Parathyroid adenoma (tissue), 2 donors: Measurements from ENCODE around the gene SURF4.

Experiments used
- H2AFZ ChIP-seq: fragments of 300-600 bp; sonication (generic); one replicate; pipeline ENCODE4 v1.7.0; 2017; ENCODE audit warnings: antibody characterized with exemption, mild to moderate bottlenecking
- H3K27ac ChIP-seq: fragments of 300-600 bp; sonication (generic); one replicate; pipeline ENCODE4 v1.7.0; 2017
- H3K27me3 ChIP-seq: fragments of 300-600 bp; sonication (generic); one replicate; pipeline ENCODE4 v1.7.0; 2017; ENCODE audit warnings: low read length; ENCODE audit not compliant: control insufficient read depth, insufficient read depth
- H3K36me3 ChIP-seq: fragments of 300-600 bp; sonication (generic); one replicate; pipeline ENCODE4 v1.7.0; 2017; ENCODE audit warnings: low read length; ENCODE audit not compliant: control insufficient read depth, insufficient read depth
- H3K4me1 ChIP-seq: fragments of 300-600 bp; sonication (generic); one replicate; pipeline ENCODE4 v1.7.0; 2017; ENCODE audit warnings: control low read depth
- H3K4me2 ChIP-seq: fragments of 300-600 bp; sonication (generic); one replicate; pipeline ENCODE4 v1.7.0; 2017; ENCODE audit warnings: low read length
- H3K4me3 ChIP-seq: fragments of 300-600 bp; sonication (generic); one replicate; pipeline ENCODE4 v1.7.0; 2017; ENCODE audit warnings: low read depth, low read length
- H3K79me2 ChIP-seq: fragments of 300-600 bp; sonication (generic); one replicate; pipeline ENCODE4 v1.7.0; 2017; ENCODE audit warnings: control low read depth
- H3K9ac ChIP-seq: fragments of 300-600 bp; sonication (generic); one replicate; pipeline ENCODE4 v1.7.0; 2017; ENCODE audit warnings: mild to moderate bottlenecking
- H3K9me3 ChIP-seq: fragments of 300-600 bp; sonication (generic); one replicate; pipeline ENCODE4 v1.7.0; 2017; ENCODE audit warnings: low read length; ENCODE audit not compliant: control insufficient read depth
- CTCF ChIP-seq: fragments of 300-600 bp; sonication (generic); IDR thresholded peaks from one replicate; pipeline ENCODE4 v1.7.0; 2017; ENCODE audit warnings: antibody characterized with exemption, mild to moderate bottlenecking
- donor health status: primary hyperparathyroidism.

The SURF4 gene

GRCh38 chr9:133359399-133360175, 16.3 kb downstream of the SURF4 start:
- no peak overlapping the region for H3K4me2 ChIP-seq
- no peaks in the 10 kb centered on the region for H3K27me3 ChIP-seq
- H3K9me3 ChIP-seq: no peaks in the 10 kb centered on the region
- peak; percentile 16 for TF ChIP-seq CTCF
- H3K4me1 ChIP-seq: peaks cover 3% of the 10 kb centered on the region
- H3K4me3 ChIP-seq: no peak overlapping the region
- no peak overlapping the region for H3K27ac ChIP-seq
- no peaks in the 10 kb centered on the region for H3K36me3 ChIP-seq
- H3K79me2 ChIP-seq: no peaks in the 10 kb centered on the region
- no peak overlapping the region for H2AFZ ChIP-seq
- no peak overlapping the region for H3K9ac ChIP-seq

DNA sequence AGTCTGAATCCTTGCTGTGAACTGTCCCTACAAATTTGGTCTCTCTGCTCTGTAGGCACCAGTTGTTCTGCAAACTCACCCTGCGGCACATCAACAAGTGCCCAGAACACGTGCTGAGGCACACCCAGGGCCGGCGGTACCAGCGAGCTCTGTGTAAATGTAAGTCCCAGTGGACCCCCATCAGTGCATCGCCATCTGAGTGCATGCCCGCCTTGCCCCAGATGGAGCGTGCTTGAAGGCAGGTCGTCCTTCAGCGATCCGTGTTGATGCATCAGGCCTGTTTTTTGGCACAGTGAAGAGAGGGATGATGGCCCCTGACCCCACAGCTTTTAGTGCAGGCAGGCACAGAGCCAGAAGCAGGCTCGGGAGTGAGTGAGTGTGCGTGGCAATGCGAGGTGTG, 18.2 kb downstream of the SURF4 start:
- H3K79me2 ChIP-seq: no peaks in the 10 kb centered on the region
- no peak overlapping the region for H3K4me2 ChIP-seq
- no peaks in the 10 kb centered on the region for H3K27me3 ChIP-seq
- H3K4me3 ChIP-seq: no peak overlapping the region
- no peaks in the 10 kb centered on the region for H3K9me3 ChIP-seq
- H3K9ac ChIP-seq: no peak overlapping the region
- no peak overlapping the region for H2AFZ ChIP-seq
- TF ChIP-seq CTCF: no peak
- H3K36me3 ChIP-seq: no peaks in the 10 kb centered on the region
- peaks cover 3% of the 10 kb centered on the region for H3K4me1 ChIP-seq
- H3K27ac ChIP-seq: no peak overlapping the region

DNA sequence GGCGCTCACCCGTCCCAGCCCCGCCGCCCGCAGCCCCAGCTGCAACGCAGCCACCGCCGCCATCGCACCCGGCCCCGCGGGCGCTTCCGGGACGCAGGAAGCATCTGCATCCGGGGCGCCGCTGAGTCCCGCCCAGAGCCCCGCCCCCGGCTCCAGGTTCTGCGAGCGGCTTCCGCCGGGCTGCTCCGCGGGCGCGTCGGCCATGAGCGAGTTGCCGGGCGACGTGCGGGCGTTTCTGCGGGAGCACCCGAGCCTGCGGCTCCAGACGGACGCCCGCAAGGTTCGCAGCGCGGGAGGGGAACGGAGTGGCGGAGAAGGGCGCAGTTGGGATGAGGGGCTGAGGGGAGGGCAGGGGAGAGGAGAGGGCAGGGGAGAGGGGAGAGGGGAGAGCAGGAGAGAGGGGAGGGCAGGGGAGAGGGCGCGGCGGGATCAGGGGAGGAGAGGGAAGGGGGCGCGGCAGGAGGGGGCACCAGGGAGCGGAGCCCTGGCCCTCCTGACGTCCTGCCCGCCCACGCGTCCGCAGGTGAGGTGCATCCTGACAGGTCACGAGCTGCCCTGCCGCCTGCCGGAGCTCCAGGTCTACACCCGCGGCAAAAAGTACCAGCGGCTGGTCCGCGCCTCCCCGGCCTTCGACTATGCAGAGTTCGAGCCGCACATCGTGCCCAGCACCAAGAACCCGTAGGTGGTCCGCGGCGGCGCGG, 19.3 kb downstream of the SURF4 start, which contains the start of the genes SURF1 and SURF2:
Gene SURF1 (minus strand): TSS at position 97 of the 701 bp plus-strand sequence. CDS start 34 bp downstream, at position 63.
Gene SURF2 (plus strand): TSS at position 160 of the 701 bp plus-strand sequence. CDS start 43 bp downstream, at position 203.
- Histone ChIP-seq H3K79me2 (no peaks in the 10 kb centered on the region), H3K9ac (no peak within 1 kb of the TSS), H3K27me3 (no peaks in the 10 kb centered on the region), H3K4me3 (peak within 1 kb of the TSS; percentile 74), H2AFZ (peak within 1 kb of the TSS; percentile 79), H3K9me3 (no peaks in the 10 kb centered on the region), H3K4me2 (peak within 1 kb of the TSS; percentile 88), H3K36me3 (no peaks in the 10 kb centered on the region), H3K27ac (peak within 1 kb of the TSS; percentile 44), H3K4me1 (peaks cover 3% of the 10 kb centered on the region)
- TF ChIP-seq CTCF: peak; percentile 5

GRCh38 chr9:133355881-133356357, 19.9 kb downstream of the SURF4 start:
- peaks cover 3% of the 10 kb centered on the region for H3K4me1 ChIP-seq
- no peaks in the 10 kb centered on the region for H3K36me3 ChIP-seq
- H3K9ac ChIP-seq: no peak overlapping the region
- no peak overlapping the region for H2AFZ ChIP-seq
- peak overlapping the region; percentile 74 for H3K4me3 ChIP-seq
- no peaks in the 10 kb centered on the region for H3K79me2 ChIP-seq
- TF ChIP-seq CTCF: no peak
- no peaks in the 10 kb centered on the region for H3K9me3 ChIP-seq
- H3K27ac ChIP-seq: no peak overlapping the region
- H3K27me3 ChIP-seq: no peaks in the 10 kb centered on the region
- peak overlapping the region; percentile 88 for H3K4me2 ChIP-seq
